HL-60/S4 treated with phorbol 12-myristate 13-acetate at 8.2 ng/mL for 4 days and 3 days (cell line): ENCODE data around the gene FSHB.
"Not testable (repeated sequence)": the region's sequence is repeated elsewhere in the genome, so short reads cannot be mapped to it uniquely, and the experiment has no call there.

Source experiments
- in situ Hi-C: fragments of 300-500 bp; cut with MboI; formaldehyde crosslinking; loops from 2 replicates; pipeline ENCODE4 v1.15.0; 2022; ENCODE audit warnings: low sequenced_read_pairs

Gene FSHB

DNA sequence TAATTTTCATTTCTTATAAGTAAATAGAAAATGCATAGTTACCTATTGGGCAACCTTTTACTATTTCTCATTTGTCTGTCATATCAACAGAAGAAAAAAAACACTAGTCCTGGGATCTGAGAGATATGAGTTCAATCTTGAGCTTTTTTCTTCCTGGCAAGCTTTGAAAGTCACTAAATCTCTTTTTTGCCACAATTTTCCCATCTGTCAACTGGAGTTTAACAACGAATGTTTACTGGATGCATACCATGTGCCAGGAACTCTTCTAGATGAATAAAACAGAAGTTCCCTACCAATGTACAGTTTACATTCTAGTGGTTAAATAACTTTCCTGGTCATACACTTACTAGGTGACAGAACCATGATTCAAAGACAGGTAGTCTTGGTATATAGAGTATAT is 31.0 kb downstream of the FSHB start:
- in situ Hi-C loops = no loop called here

DNA sequence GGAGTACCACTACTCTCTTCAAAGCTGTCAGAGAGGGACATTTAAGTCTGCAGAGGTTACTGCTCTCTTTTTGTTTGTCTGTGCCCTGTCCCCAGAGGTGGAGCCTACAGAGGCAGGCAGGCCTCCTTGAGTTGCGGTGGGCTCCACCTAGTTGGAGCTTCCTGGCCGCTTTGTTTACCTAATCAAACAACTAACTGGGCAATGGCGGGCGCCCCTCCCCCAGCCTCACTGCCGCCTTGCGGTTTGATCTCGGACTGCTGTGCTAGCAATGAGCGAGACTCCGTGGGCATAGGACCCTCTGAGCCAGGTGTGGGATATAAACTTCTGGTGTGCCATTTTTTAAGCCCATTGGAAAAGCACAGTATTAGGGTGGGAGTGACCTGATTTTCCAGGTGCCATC is 37.8 kb downstream of the FSHB start:
- in situ Hi-C loops = not testable (repeated sequence)

DNA sequence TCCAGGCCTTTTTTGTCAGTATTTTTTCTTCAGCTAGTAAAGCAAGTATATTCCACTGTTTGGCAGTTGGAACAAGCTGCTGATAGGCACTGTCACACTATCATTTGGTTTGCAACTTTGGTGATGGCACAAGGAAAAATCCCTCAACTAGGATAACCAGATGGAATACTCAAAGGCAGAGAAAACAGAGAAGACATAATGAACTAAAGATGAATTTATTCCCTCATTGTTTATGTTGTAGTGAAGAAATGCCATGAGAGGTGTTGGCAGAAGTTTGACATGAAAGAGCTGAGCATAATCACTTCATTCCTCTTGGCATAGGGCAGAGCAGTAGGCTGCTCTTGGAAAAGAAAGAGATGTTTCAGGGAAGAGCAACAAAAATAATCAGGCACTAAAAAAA is 39.9 kb downstream of the FSHB start:
- in situ Hi-C loops = no loop called here

DNA sequence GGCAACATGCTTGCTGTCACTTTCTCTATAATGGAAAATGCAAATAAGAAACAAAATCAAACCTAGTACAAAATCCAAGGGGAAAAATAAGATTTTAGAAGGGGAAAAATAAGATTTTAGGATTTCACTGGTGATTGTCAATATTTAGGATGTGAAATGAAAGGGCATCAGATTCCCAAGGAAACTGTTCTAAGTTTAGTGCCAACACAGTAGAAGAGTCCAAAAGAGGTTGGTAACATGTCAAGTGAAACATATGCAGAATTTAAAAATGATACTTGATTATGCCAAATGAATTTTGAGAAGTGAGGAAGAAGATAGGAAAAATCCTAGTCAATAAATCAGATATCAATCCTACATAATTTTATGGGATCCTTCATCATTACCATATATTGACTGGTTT is 46.4 kb downstream of the FSHB start:
- in situ Hi-C loops = no loop called here

DNA sequence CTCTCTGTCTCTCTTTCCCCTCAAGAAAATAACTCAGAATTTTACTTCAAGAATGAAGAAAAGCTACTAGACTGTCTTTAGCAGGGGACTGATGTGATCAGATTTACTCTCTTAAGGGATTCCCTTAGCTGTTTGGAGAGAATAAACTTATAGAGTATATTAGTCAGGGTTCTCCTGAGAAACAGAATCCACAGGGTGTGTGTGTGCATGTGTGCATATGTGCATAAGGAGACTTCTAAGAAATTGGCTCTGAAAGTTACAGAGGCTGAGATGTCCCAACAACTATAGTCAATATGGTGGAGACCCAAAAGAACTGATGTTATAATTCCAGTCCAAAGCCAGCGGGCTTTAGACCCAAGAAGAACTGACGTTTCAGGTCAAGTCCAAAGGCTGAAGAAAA is 49.0 kb downstream of the FSHB start:
- in situ Hi-C loops = no loop called here

DNA sequence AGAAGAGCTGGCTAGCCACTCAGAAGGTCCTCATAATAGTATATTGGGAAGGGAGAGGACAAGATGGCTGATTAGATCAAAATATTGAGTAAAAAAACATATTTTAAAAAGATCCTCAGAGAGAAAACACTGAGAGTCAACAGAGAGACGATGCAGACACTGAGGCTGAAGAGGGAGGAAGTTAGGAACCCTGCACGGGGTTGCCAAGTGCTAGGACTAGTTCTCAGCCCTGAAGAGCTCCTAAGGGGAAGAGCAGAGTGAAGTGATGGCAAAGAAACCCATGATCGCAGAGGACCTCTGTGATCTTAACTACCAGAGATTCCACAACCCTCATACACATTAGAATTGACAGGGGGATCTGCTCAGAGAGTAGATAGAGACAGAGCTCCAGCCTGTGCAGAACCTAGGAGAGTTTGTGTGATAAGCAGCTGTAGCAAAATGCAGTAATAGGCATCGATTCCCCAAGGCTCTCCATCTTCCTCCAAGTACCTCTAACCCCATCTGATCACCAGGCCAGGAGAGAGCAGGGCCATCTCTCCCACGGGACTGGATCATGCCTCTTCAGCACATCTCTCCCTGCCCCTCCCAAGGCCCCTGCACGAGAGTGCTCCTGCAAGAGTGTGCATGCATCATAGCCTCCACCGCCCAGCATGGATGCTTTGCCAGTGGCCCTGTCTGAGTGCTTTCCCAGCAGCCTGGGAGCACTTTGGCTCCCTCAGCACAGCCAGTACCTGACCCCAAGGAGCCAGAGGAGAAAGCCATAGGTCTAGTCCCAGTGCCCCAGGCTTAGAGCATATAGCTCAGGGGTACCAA is 50.9 kb downstream of the FSHB start:
- in situ Hi-C loops = no loop called here

DNA sequence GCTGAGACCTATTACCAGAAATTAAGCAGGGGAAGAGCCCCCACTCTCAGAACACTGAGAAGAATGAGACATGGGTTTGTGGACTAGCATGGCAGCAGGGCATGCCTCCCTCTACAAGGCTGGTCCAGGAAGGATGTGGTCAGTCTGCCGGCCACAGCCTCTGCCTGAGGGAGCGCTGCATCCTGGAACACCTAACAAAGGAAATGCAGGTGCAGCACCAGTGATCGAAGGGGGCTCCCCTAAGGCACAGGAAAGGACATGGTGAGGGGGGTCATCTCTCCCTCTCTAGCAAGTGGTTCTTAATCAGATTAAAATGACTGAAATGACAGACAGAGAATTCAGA is 51.4 kb downstream of the FSHB start:
- in situ Hi-C loops = no loop called here
